HEK293T (cell line): ENCODE results near the gene ARNT2.

Experiments used
- CTCF ChIA-PET: fragments of 350-600 bp; formaldehyde crosslinking; extraction: SDS; loops from one replicate; lab custom pipeline; 2021; ENCODE audit warnings: antibody characterized with exemption, inconsistent platforms; lab: Yijun Ruan, JAX
- POLR2A ChIA-PET: fragments of 350-600 bp; formaldehyde crosslinking; extraction: SDS; loops from one replicate; lab custom pipeline; 2020; ENCODE audit warnings: antibody characterized with exemption, inconsistent platforms; lab: Yijun Ruan, JAX
- DNase-seq: peaks from one replicate; pipeline ENCODE4 v3.0.0; 2012; ENCODE audit warnings: mixed read lengths; ENCODE audit errors: extremely low spot score
- ARNT ChIP-seq: fragments of 450-650 bp; IDR thresholded peaks from 2 replicates; pipeline ENCODE4 v1.6.1; 2017; ENCODE audit warnings: mild to moderate bottlenecking
- BHLHE40 ChIP-seq: fragments of 450-650 bp; IDR thresholded peaks from 2 replicates; pipeline ENCODE4 v1.6.1; 2016; ENCODE audit warnings: mild to moderate bottlenecking, moderate library complexity, borderline replicate concordance
- CTBP1 ChIP-seq: fragments of 450-650 bp; IDR thresholded peaks from 2 replicates; pipeline ENCODE4 v1.6.1; 2016; ENCODE audit warnings: borderline replicate concordance
- ELF4 ChIP-seq: fragments of 450-650 bp; IDR thresholded peaks from 2 replicates; pipeline ENCODE4 v1.6.1; 2017; ENCODE audit warnings: antibody characterized with exemption
- FOXA1 ChIP-seq: fragments of 450-650 bp; IDR thresholded peaks from 2 replicates; pipeline ENCODE4 v1.6.1; 2016; ENCODE audit warnings: mild to moderate bottlenecking
- FOXK2 ChIP-seq: fragments of 450-650 bp; IDR thresholded peaks from 2 replicates; pipeline ENCODE4 v1.6.1; 2016; ENCODE audit warnings: mild to moderate bottlenecking
- FOXM1 ChIP-seq: fragments of 450-650 bp; IDR thresholded peaks from 2 replicates; pipeline ENCODE4 v1.6.1; 2017; ENCODE audit warnings: mild to moderate bottlenecking, borderline replicate concordance
- HDGF ChIP-seq: fragments of 450-650 bp; IDR thresholded peaks from 2 replicates; pipeline ENCODE4 v1.6.1; 2017; ENCODE audit warnings: antibody characterized with exemption, borderline replicate concordance
- L3MBTL2 ChIP-seq: fragments of 450-650 bp; conservative IDR thresholded peaks from 2 replicates; pipeline ENCODE4 v1.6.1; 2016; ENCODE audit warnings: mild to moderate bottlenecking
- LEF1 ChIP-seq: fragments of 450-650 bp; IDR thresholded peaks from 2 replicates; pipeline ENCODE4 v1.6.1; 2017; ENCODE audit warnings: mild to moderate bottlenecking, borderline replicate concordance
- NFRKB ChIP-seq: fragments of 450-650 bp; IDR thresholded peaks from 2 replicates; pipeline ENCODE4 v1.6.1; 2016; ENCODE audit warnings: mild to moderate bottlenecking, moderate library complexity
- PKNOX1 ChIP-seq: fragments of 450-650 bp; IDR thresholded peaks from 2 replicates; pipeline ENCODE4 v1.6.1; 2016
- SP1 ChIP-seq: fragments of 450-650 bp; IDR thresholded peaks from 2 replicates; pipeline ENCODE4 v1.6.1; 2017
- SUZ12 ChIP-seq: fragments of 450-650 bp; IDR thresholded peaks from 2 replicates; pipeline ENCODE4 v1.6.1; 2016; ENCODE audit warnings: mild to moderate bottlenecking
- TARDBP ChIP-seq: fragments of 450-650 bp; IDR thresholded peaks from 2 replicates; pipeline ENCODE4 v1.6.1; 2016
- ZNF384 ChIP-seq: fragments of 450-650 bp; IDR thresholded peaks from 2 replicates; pipeline ENCODE4 v1.6.1; 2016

The ARNT2 gene

GRCh38 chr15:80512726-80513660 is 108.8 kb downstream of the ARNT2 start:
- no peak for DNase-seq
- CTCF ChIA-PET, result no interaction called here
- POLR2A ChIA-PET, result no interaction called here
- TF ChIP-seq ARNT (no peak), NFRKB (no peak), L3MBTL2 (no peak), FOXM1 (no peak), FOXA1 (no peak), ZNF384 (no peak), TARDBP (no peak), SUZ12 (no peak)

- ChIA-PET POLR2A (no interaction called here), CTCF (interaction anchor here (0.7 kb wide), 1 partner anchor 151 kb away, joined by 3 read pairs; no protein-coding TSS in a partner anchor)
- no peak for DNase-seq
- no peak for TF ChIP-seq SUZ12
- TF ChIP-seq FOXA1, result no peak
- no peak for TF ChIP-seq NFRKB
- no peak for TF ChIP-seq FOXK2
- no peak for TF ChIP-seq BHLHE40
- TF ChIP-seq ARNT, result no peak
- no peak for TF ChIP-seq L3MBTL2
- no peak for TF ChIP-seq ELF4
- no peak for TF ChIP-seq FOXM1
Measured at GRCh38 chr15:80514071-80514780, 110.0 kb downstream of the ARNT2 start.

GRCh38 chr15:80517290-80517689 is 113.1 kb downstream of the ARNT2 start:
- DNase-seq, result no peak
- POLR2A ChIA-PET, result no interaction called here
- TF ChIP-seq PKNOX1 (no peak), L3MBTL2 (no peak), TARDBP (no peak), HDGF (no peak), ARNT (no peak), FOXA1 (no peak), SUZ12 (no peak), ELF4 (no peak), SP1 (no peak), NFRKB (no peak), CTBP1 (no peak), FOXK2 (no peak), BHLHE40 (no peak), FOXM1 (no peak), ZNF384 (no peak), LEF1 (no peak)
- CTCF ChIA-PET, result no interaction called here

GRCh38 chr15:80518522-80518921 is 114.3 kb downstream of the ARNT2 start:
- CTCF ChIA-PET, result no interaction called here
- POLR2A ChIA-PET, result no interaction called here
- DNase-seq, result no peak
- no peak for TF ChIP-seq FOXM1

GRCh38 chr15:80523746-80524145 is 119.6 kb downstream of the ARNT2 start:
- POLR2A ChIA-PET, result no interaction called here
- CTCF ChIA-PET, result no interaction called here
- no peak for TF ChIP-seq NFRKB
- TF ChIP-seq FOXK2, result no peak
- TF ChIP-seq FOXM1, result no peak
- no peak for TF ChIP-seq HDGF
- TF ChIP-seq SP1, result no peak
- TF ChIP-seq TARDBP, result no peak
- TF ChIP-seq ELF4, result no peak
- no peak for TF ChIP-seq PKNOX1
- no peak for TF ChIP-seq L3MBTL2
- TF ChIP-seq BHLHE40, result no peak
- TF ChIP-seq FOXA1, result no peak
- DNase-seq, result no peak

- CTCF ChIA-PET, result no interaction called here
- TF ChIP-seq BHLHE40 (no peak), TARDBP (no peak), CTBP1 (no peak), ELF4 (no peak), FOXK2 (no peak), ARNT (no peak), FOXA1 (no peak), PKNOX1 (no peak), SP1 (no peak), HDGF (no peak), LEF1 (no peak), ZNF384 (no peak), L3MBTL2 (no peak), FOXM1 (no peak), NFRKB (no peak), SUZ12 (no peak)
- POLR2A ChIA-PET, result no interaction called here
- no peak for DNase-seq
Measured at GRCh38 chr15:80525853-80526252, 121.7 kb downstream of the ARNT2 start.
